Upper lobe of left lung (tissue), 6 donors: ENCODE data around the gene RNPEPL1. TPM values are rescaled to one million over a fixed set of nuclear protein-coding genes. Genes with fewer than 3 reads are reported as not detected.

Experiments
- ATAC-seq, 2 donors: fragments of 200-7000 bp; cut with Tn5 transposase; one replicate each; pipeline ENCODE4 v1.9.1; 2022; ENCODE audit warnings: mild to moderate bottlenecking in 2 of 2, moderate library complexity in 2 of 2; ENCODE audit not compliant: low FRiP score in 2 of 2
- DNase-seq, 2 donors: peaks; one replicate each; pipeline ENCODE4 v3.0.0-alpha.2; 2019 to 2020
- H3K27ac ChIP-seq, 4 donors: fragments of 200-600 bp; sonication (generic); one replicate each; pipeline ENCODE4 v1.5.1; 2016 to 2019
- H3K27me3 ChIP-seq, 4 donors: fragments of 200-600 bp; sonication (generic); one replicate each; pipeline ENCODE4 v1.5.1; 2017 to 2019
- H3K36me3 ChIP-seq, 4 donors: fragments of 200-600 bp; sonication (generic); one replicate each; pipeline ENCODE4 v1.5.1; 2016 to 2019
- H3K4me1 ChIP-seq, 4 donors: fragments of 200-600 bp; sonication (generic); one replicate each; pipeline ENCODE4 v1.5.1; 2018 to 2019
- H3K4me3 ChIP-seq, 4 donors: fragments of 200-600 bp; sonication (generic); one replicate each; pipeline ENCODE4 v1.5.1; 2017 to 2019; ENCODE audit warnings: mild to moderate bottlenecking in 2 of 4, moderate library complexity in 1 of 4
- H3K9me3 ChIP-seq, 4 donors: fragments of 200-600 bp; sonication (generic); one replicate each; pipeline ENCODE4 v1.5.1; 2018 to 2019
- CTCF ChIP-seq, 6 experiments: fragments of 450-650 bp in 4 of 6; fragments of 200-600 bp in 2 of 6; sonication (generic) in 2 of 6; IDR thresholded peaks; one replicate each; pipeline ENCODE4 v1.5.1; 2016 to 2019; ENCODE audit warnings: antibody characterized with exemption in 6 of 6
- EP300 ChIP-seq, 4 donors: sonication (generic); formaldehyde crosslinking; IDR thresholded peaks; one replicate each; pipeline ENCODE4 v1.5.1; 2017; ENCODE audit warnings: antibody characterized with exemption in 4 of 4, control low read depth in 2 of 4
- POLR2A ChIP-seq, 4 donors: fragments of 450-650 bp; IDR thresholded peaks; one replicate each; pipeline ENCODE4 v1.5.1; 2016 to 2017; ENCODE audit warnings: antibody characterized with exemption in 4 of 4, mild to moderate bottlenecking in 2 of 4
- POLR2AphosphoS5 ChIP-seq, 2 donors: sonication (generic); formaldehyde crosslinking; IDR thresholded peaks; one replicate each; pipeline ENCODE4 v1.5.1; 2017; ENCODE audit warnings: antibody characterized with exemption in 2 of 2
- WGBS, 2 donors: methylation state at CpG; one replicate each; pipeline ENCODE4 v1.1.5; 2017 to 2018; 5-methylcytosine and 5-hydroxymethylcytosine counted together
- total RNA-seq, 6 donors: library from RNA; depleted of rRNA in 4 of 6; stranded (reverse); fragments of >200 nt in 4 of 6; gene quantifications; one replicate each; pipeline versions ENCODE4 v1.1.0 to v1.2.1, GENCODE V29; 2016 to 2021
- donor health status: DM: no; HTN: no; CAD: no; lungs with moderate emphysema.
- donor health status: DM: no; HTN: yes; CAD: no; lungs with severe emphysema.

Gene RNPEPL1
- total RNA-seq, 6 donors from 2014 or later = 71.0 to 264 (median 123) TPM

- peaks cover 34 to 49% (median 39%) of the 10 kb centered on the region in 4 donors for H3K4me1 ChIP-seq
- 44 to 52% methylated on average over 23 to 27 of the region's 27 CpGs for WGBS, 2 donors
- peak; percentile 91 to 93 for DNase-seq
Measured at GRCh38 chr2:240579771-240580614, 11.7 kb downstream of the RNPEPL1 start.

GRCh38 chr2:240581811-240582210, 13.5 kb downstream of the RNPEPL1 start:
- DNase-seq (no peak), ATAC-seq (no peak)
- H3K4me3 ChIP-seq = no peak overlapping the region
- no peaks in the 10 kb centered on the region for H3K27me3 ChIP-seq
- no peak for TF ChIP-seq POLR2AphosphoS5 (IDR thresholded peaks at IDR 0.05)
- H3K9me3 ChIP-seq = no peaks in the 10 kb centered on the region
- H3K4me1 ChIP-seq = peaks cover 41 to 57% (median 47%) of the 10 kb centered on the region in 4 donors
- H3K27ac ChIP-seq = no peak overlapping the region
- H3K36me3 ChIP-seq = peaks cover under 1 to 22% (median 17%) of the 10 kb centered on the region in 4 donors
- WGBS, 2 donors = 96 to 97% methylated on average over 5 of the region's 5 CpGs

More at GRCh38 chr2:240579771-240580614, 11.7 kb downstream of the RNPEPL1 start:
- ATAC-seq = peak; percentile 89
- H3K9me3 ChIP-seq = no peaks in the 10 kb centered on the region
- peaks cover 4 to 40% (median 35%) of the 10 kb centered on the region in 4 donors for H3K36me3 ChIP-seq
- H3K4me3 ChIP-seq = no peak overlapping the region
- TF ChIP-seq POLR2A (IDR thresholded peaks at IDR 0.05) = no peak
- peak; percentile 42 to 84 for TF ChIP-seq POLR2AphosphoS5 (IDR thresholded peaks at IDR 0.05)
- peak; percentile 29 to 71 (median 56) for TF ChIP-seq CTCF (IDR thresholded peaks at IDR 0.05)
- peak in 1 of 4 donors; percentile 66 for TF ChIP-seq EP300 (IDR thresholded peaks at IDR 0.05)
- H3K27ac ChIP-seq = peak overlapping the region; percentile 83 to 89 (median 86)
- no peaks in the 10 kb centered on the region for H3K27me3 ChIP-seq

GRCh38 chr2:240582781-240583180, 14.5 kb downstream of the RNPEPL1 start:
- WGBS, 2 donors = 91 to 92% methylated on average over 3 of the region's 3 CpGs
- Histone ChIP-seq H3K27ac (no peak overlapping the region), H3K27me3 (no peaks in the 10 kb centered on the region), H3K4me3 (no peak overlapping the region), H3K36me3 (peaks cover 0 to 12% (median 7%) of the 10 kb centered on the region in 4 donors), H3K9me3 (no peaks in the 10 kb centered on the region), H3K4me1 (peaks cover 49 to 62% (median 53%) of the 10 kb centered on the region in 4 donors)
- DNase-seq (no peak), ATAC-seq (no peak)
- TF ChIP-seq POLR2AphosphoS5 (IDR thresholded peaks at IDR 0.05) = no peak
- TF ChIP-seq CTCF (IDR thresholded peaks at IDR 0.05) = no peak
- TF ChIP-seq POLR2A (IDR thresholded peaks at IDR 0.05) = no peak
- no peak for TF ChIP-seq EP300 (IDR thresholded peaks at IDR 0.05)

GRCh38 chr2:240583774-240584173, 15.5 kb downstream of the RNPEPL1 start:
- ATAC-seq (no peak), DNase-seq (no peak)
- Histone ChIP-seq H3K36me3 (peaks cover 0 to 2% (median 0%) of the 10 kb centered on the region in 4 donors), H3K27ac (no peak overlapping the region), H3K4me1 (peaks cover 48 to 62% (median 54%) of the 10 kb centered on the region in 4 donors), H3K9me3 (no peaks in the 10 kb centered on the region), H3K27me3 (no peaks in the 10 kb centered on the region), H3K4me3 (no peak overlapping the region)
- TF ChIP-seq POLR2A (IDR thresholded peaks at IDR 0.05) (no peak), EP300 (IDR thresholded peaks at IDR 0.05) (no peak)
- 83 to 100% methylated on average over 1 to 4 of the region's 4 CpGs for WGBS, 2 donors

- Histone ChIP-seq H3K27ac (peak overlapping the region in 2 of 4 donors; percentile 11 to 96), H3K4me3 (peak overlapping the region in 2 of 4 donors; percentile 90 to 99), H3K36me3 (peaks cover 0 to 5% (median 1%) of the 10 kb centered on the region in 4 donors), H3K27me3 (no peaks in the 10 kb centered on the region), H3K9me3 (no peaks in the 10 kb centered on the region), H3K4me1 (peaks cover 40 to 55% (median 46%) of the 10 kb centered on the region in 4 donors)
- 70 to 80% methylated on average over 3 to 4 of the region's 4 CpGs for WGBS, 2 donors
- DNase-seq (no peak), ATAC-seq (no peak)
- TF ChIP-seq POLR2AphosphoS5 (IDR thresholded peaks at IDR 0.05) (no peak), POLR2A (IDR thresholded peaks at IDR 0.05) (no peak), CTCF (IDR thresholded peaks at IDR 0.05) (no peak)
Measured at GRCh38 chr2:240584486-240585031, 16.3 kb downstream of the RNPEPL1 start.
